A204.1 (cell line): ENCODE measurements around the gene MCOLN3.
"Not testable (repeated sequence)": the region's sequence is repeated elsewhere in the genome, so short reads cannot be mapped to it uniquely, and the experiment has no call there.

Experiments used
- FAIRE-seq: peaks from 2 replicates; lab custom pipeline; 2012; peaks lifted over from hg19 to GRCh38; lab: Jason Lieb, UNC

Gene MCOLN3

GRCh38 chr1:84991097-84991920 lies 57.0 kb downstream of the MCOLN3 start:
- no peak for FAIRE-seq

GRCh38 chr1:84988588-84988987 lies 59.7 kb downstream of the MCOLN3 start:
- FAIRE-seq = no peak

GRCh38 chr1:84986561-84986960 lies 61.7 kb downstream of the MCOLN3 start:
- FAIRE-seq = not testable (repeated sequence)

- no peak for FAIRE-seq
Measured at GRCh38 chr1:84985365-84985764, 62.9 kb downstream of the MCOLN3 start.

- no peak for FAIRE-seq
Measured at GRCh38 chr1:84982395-84982794, 65.9 kb downstream of the MCOLN3 start.

- FAIRE-seq = no peak
Measured at GRCh38 chr1:84975035-84975434, 73.3 kb downstream of the MCOLN3 start.

GRCh38 chr1:84973498-84974334 lies 74.6 kb downstream of the MCOLN3 start:
- no peak for FAIRE-seq

GRCh38 chr1:84972377-84972987 lies 75.8 kb downstream of the MCOLN3 start:
- no peak for FAIRE-seq

GRCh38 chr1:84971957-84972356 lies 76.3 kb downstream of the MCOLN3 start:
- FAIRE-seq = no peak

GRCh38 chr1:84969489-84970250 lies 78.6 kb downstream of the MCOLN3 start:
- FAIRE-seq = no peak

GRCh38 chr1:84968865-84969264 lies 79.4 kb downstream of the MCOLN3 start:
- FAIRE-seq = no peak

GRCh38 chr1:84968101-84968500 lies 80.2 kb downstream of the MCOLN3 start:
- FAIRE-seq = no peak
